Measurements from ENCODE around the gene REPS1.

The REPS1 gene

GRCh38 chr6:138987643-138988468 is at the start of gene REPS1:
Gene REPS1 (minus strand): TSS chr6:138988253. CDS start chr6:138987682, 571 bp downstream.
- peak; percentile 55 for TF ChIP-seq CTCF (IDR thresholded peaks at IDR 0.05; ENCODE audit: low read length, missing control alignments)
- peak; percentile 88 for DNase-seq (ENCODE audit: low read depth)
- peak within 1 kb of the TSS; percentile 82 for H3K4me3 ChIP-seq (replicated peaks; ENCODE audit: low read depth, low read length)

GRCh38 chr6:139037490-139037889 is 49.4 kb upstream of the REPS1 start:
- TF ChIP-seq CTCF (IDR thresholded peaks at IDR 0.05; ENCODE audit: low read length, missing control alignments), result no peak
- DNase-seq (ENCODE audit: low read depth), result peak; percentile 90
- no peak overlapping the region for H3K4me3 ChIP-seq (replicated peaks; ENCODE audit: low read depth, low read length)

- TF ChIP-seq CTCF (IDR thresholded peaks at IDR 0.05; ENCODE audit: low read length, missing control alignments), result no peak
- no peak for DNase-seq (ENCODE audit: low read depth)
- H3K4me3 ChIP-seq (replicated peaks; ENCODE audit: low read depth, low read length), result peak overlapping the region; percentile 91
Observed at GRCh38 chr6:139030228-139030963, 42.3 kb upstream of the REPS1 start.

GRCh38 chr6:139029470-139030227 is 41.6 kb upstream of the REPS1 start:
- TF ChIP-seq CTCF (IDR thresholded peaks at IDR 0.05; ENCODE audit: low read length, missing control alignments), result no peak
- peak overlapping the region; percentile 91 for H3K4me3 ChIP-seq (replicated peaks; ENCODE audit: low read depth, low read length)
- peak; percentile 82 for DNase-seq (ENCODE audit: low read depth)

GRCh38 chr6:139028658-139029469 is 40.8 kb upstream of the REPS1 start, which contains the start of gene ABRACL:
Gene ABRACL (plus strand): TSS chr6:139028745. CDS start chr6:139034161, 5,416 bp downstream.
- peak within 1 kb of the TSS; percentile 91 for H3K4me3 ChIP-seq (replicated peaks; ENCODE audit: low read depth, low read length)
- TF ChIP-seq CTCF (IDR thresholded peaks at IDR 0.05; ENCODE audit: low read length, missing control alignments), result no peak
- peak; percentile 73 for DNase-seq (ENCODE audit: low read depth)

GRCh38 chr6:139028215-139028657 is 40.2 kb upstream of the REPS1 start:
- no peak for TF ChIP-seq CTCF (IDR thresholded peaks at IDR 0.05; ENCODE audit: low read length, missing control alignments)
- no peak for DNase-seq (ENCODE audit: low read depth)

More at GRCh38 chr6:139028215-139028657, 40.2 kb upstream of the REPS1 start:
- peak overlapping the region; percentile 91 for H3K4me3 ChIP-seq (replicated peaks; ENCODE audit: low read depth, low read length)
